ENCODE results near the gene SLC37A2. TPM values are rescaled to one million over a fixed set of nuclear protein-coding genes. Genes with fewer than 3 reads are reported as not detected.
A peak's percentile ranks its signal among the peaks of the same experiment; 100 is the strongest.

SLC37A2 gene
- total and polyA plus RNA-seq, 4 donors: 3.2 to 13.2 (median 7.8) TPM

GRCh38 chr11:125093502-125093901 is 30.4 kb downstream of the SLC37A2 start:
- no peak for TF ChIP-seq CTCF (IDR thresholded peaks at IDR 0.05; ENCODE audit: control extremely low read depth, extremely low read depth)
- ATAC-seq (ENCODE audit: insufficient read depth, low FRiP score): no peak
- no peak overlapping the region for H3K4me3 ChIP-seq
- no peak overlapping the region for H3K27ac ChIP-seq (ENCODE audit: low read depth in 1 of 2, low read length in 1 of 2)
- no peak overlapping the region for H3K9ac ChIP-seq (ENCODE audit: insufficient read depth in 1 of 2, low read length in 2 of 2)
- peaks cover 0 to 8% (median 1%) of the 10 kb centered on the region in 5 donors for H3K4me1 ChIP-seq (ENCODE audit: control insufficient read depth in 5 of 5, insufficient read depth in 5 of 5, low read length in 5 of 5)
- 80 to 86% methylated on average over 4 of the region's 4 CpGs for WGBS, 2 donors
- H3K27me3 ChIP-seq (ENCODE audit: control insufficient read depth in 3 of 3, insufficient read depth in 3 of 3, low read length in 2 of 3): no peaks in the 10 kb centered on the region
- no peaks in the 10 kb centered on the region for H3K9me3 ChIP-seq (ENCODE audit: control insufficient read depth in 4 of 4, insufficient read depth in 3 of 4, low read length in 3 of 4)
- H3K36me3 ChIP-seq (ENCODE audit: control insufficient read depth in 4 of 4, insufficient read depth in 4 of 4, low read length in 4 of 4): peaks cover 10 to 23% (median 12%) of the 10 kb centered on the region in 4 donors
- DNase-seq: peak in 2 of 3 donors; percentile 41 to 56

- no peak for ATAC-seq (ENCODE audit: insufficient read depth, low FRiP score)
- no peak for DNase-seq
- no peak overlapping the region for H3K27ac ChIP-seq (ENCODE audit: low read depth in 1 of 2, low read length in 1 of 2)
- peaks cover 0 to 8% (median 1%) of the 10 kb centered on the region in 5 donors for H3K4me1 ChIP-seq (ENCODE audit: control insufficient read depth in 5 of 5, insufficient read depth in 5 of 5, low read length in 5 of 5)
- H3K36me3 ChIP-seq (ENCODE audit: control insufficient read depth in 4 of 4, insufficient read depth in 4 of 4, low read length in 4 of 4): peaks cover 10 to 28% (median 14%) of the 10 kb centered on the region in 4 donors
- no peaks in the 10 kb centered on the region for H3K9me3 ChIP-seq (ENCODE audit: control insufficient read depth in 4 of 4, insufficient read depth in 3 of 4, low read length in 3 of 4)
- H3K27me3 ChIP-seq (ENCODE audit: control insufficient read depth in 3 of 3, insufficient read depth in 3 of 3, low read length in 2 of 3): no peaks in the 10 kb centered on the region
- no peak overlapping the region for H3K4me3 ChIP-seq
- 96 to 99% methylated on average over 2 of the region's 2 CpGs for WGBS, 2 donors
- no peak overlapping the region for H3K9ac ChIP-seq (ENCODE audit: insufficient read depth in 1 of 2, low read length in 2 of 2)
- no peak for TF ChIP-seq CTCF (IDR thresholded peaks at IDR 0.05; ENCODE audit: control extremely low read depth, extremely low read depth)
Observed at GRCh38 chr11:125094731-125095130, 31.6 kb downstream of the SLC37A2 start.

DNA sequence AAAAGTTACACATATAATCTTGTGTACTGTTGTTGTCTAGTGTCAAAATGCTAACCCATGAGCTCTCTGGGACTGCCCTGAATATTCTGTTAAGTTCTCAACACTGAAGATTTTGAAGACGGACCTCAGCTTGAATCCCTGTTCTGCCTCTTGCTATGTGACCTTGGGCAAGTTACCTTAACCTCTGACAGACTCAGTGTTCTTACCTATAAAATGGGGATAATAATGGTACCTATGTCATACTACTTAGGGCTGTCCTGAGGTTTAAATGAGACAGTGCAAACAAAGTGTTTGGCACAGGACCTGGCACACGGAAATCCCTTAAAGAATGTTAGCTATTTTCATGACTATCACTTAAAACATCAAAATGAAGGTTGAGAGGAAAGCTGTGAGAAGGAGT is 37.0 kb downstream of the SLC37A2 start:
- H3K36me3 ChIP-seq (ENCODE audit: control insufficient read depth in 4 of 4, insufficient read depth in 4 of 4, low read length in 4 of 4): peaks cover 21 to 35% (median 22%) of the 10 kb centered on the region in 4 donors
- no peaks in the 10 kb centered on the region for H3K27me3 ChIP-seq (ENCODE audit: control insufficient read depth in 3 of 3, insufficient read depth in 3 of 3, low read length in 2 of 3)
- H3K27ac ChIP-seq (ENCODE audit: low read depth in 1 of 2, low read length in 1 of 2): no peak overlapping the region
- H3K4me1 ChIP-seq (ENCODE audit: control insufficient read depth in 5 of 5, insufficient read depth in 5 of 5, low read length in 5 of 5): no peaks in the 10 kb centered on the region
- WGBS, 2 donors: 90 to 95% methylated on average over 2 of the region's 2 CpGs
- H3K9me3 ChIP-seq (ENCODE audit: control insufficient read depth in 4 of 4, insufficient read depth in 3 of 4, low read length in 3 of 4): no peaks in the 10 kb centered on the region
- no peak overlapping the region for H3K4me3 ChIP-seq
- H3K9ac ChIP-seq (ENCODE audit: insufficient read depth in 1 of 2, low read length in 2 of 2): no peak overlapping the region
- no peak for ATAC-seq (ENCODE audit: insufficient read depth, low FRiP score)
- no peak for TF ChIP-seq CTCF (IDR thresholded peaks at IDR 0.05; ENCODE audit: control extremely low read depth, extremely low read depth)
- no peak for DNase-seq

DNA sequence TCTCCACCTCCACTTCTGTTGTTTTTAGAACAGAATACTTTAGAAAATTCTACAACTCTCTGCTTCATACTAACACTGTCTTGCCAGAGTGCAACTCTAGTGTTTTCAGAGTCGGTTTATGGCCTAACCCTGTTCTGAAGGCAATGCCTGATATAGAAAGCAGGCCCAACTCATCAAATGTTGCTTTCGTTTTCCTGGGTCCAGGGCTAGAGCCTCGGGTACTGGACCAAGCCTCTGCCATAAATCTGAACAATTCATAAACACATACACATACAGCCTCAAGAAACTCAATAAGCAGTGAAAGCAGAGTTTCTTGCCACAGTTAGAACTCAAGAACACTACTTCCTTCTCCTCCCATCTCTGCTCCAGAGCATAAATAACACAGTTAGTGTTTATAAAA is 38.5 kb downstream of the SLC37A2 start:
- H3K4me3 ChIP-seq: no peak overlapping the region
- DNase-seq: no peak
- no peak for TF ChIP-seq CTCF (IDR thresholded peaks at IDR 0.05; ENCODE audit: control extremely low read depth, extremely low read depth)
- H3K4me1 ChIP-seq (ENCODE audit: control insufficient read depth in 5 of 5, insufficient read depth in 5 of 5, low read length in 5 of 5): no peaks in the 10 kb centered on the region
- H3K27ac ChIP-seq (ENCODE audit: low read depth in 1 of 2, low read length in 1 of 2): no peak overlapping the region
- no peak overlapping the region for H3K9ac ChIP-seq (ENCODE audit: insufficient read depth in 1 of 2, low read length in 2 of 2)
- H3K27me3 ChIP-seq (ENCODE audit: control insufficient read depth in 3 of 3, insufficient read depth in 3 of 3, low read length in 2 of 3): no peaks in the 10 kb centered on the region
- WGBS, 2 donors: 86 to 96% methylated on average over 3 of the region's 3 CpGs
- H3K9me3 ChIP-seq (ENCODE audit: control insufficient read depth in 4 of 4, insufficient read depth in 3 of 4, low read length in 3 of 4): peaks cover 0 to 3% (median 0%) of the 10 kb centered on the region in 4 donors
- H3K36me3 ChIP-seq (ENCODE audit: control insufficient read depth in 4 of 4, insufficient read depth in 4 of 4, low read length in 4 of 4): peaks cover 17 to 29% (median 19%) of the 10 kb centered on the region in 4 donors
- no peak for ATAC-seq (ENCODE audit: insufficient read depth, low FRiP score)
